Measurements from ENCODE around the gene SELENOM. TPM values are rescaled to one million over a fixed set of nuclear protein-coding genes. Genes with fewer than 3 reads are reported as not detected.

SELENOM gene
- total RNA-seq, 4 donors from 2014 or later, result 591 to 706 (median 650) TPM

DNA sequence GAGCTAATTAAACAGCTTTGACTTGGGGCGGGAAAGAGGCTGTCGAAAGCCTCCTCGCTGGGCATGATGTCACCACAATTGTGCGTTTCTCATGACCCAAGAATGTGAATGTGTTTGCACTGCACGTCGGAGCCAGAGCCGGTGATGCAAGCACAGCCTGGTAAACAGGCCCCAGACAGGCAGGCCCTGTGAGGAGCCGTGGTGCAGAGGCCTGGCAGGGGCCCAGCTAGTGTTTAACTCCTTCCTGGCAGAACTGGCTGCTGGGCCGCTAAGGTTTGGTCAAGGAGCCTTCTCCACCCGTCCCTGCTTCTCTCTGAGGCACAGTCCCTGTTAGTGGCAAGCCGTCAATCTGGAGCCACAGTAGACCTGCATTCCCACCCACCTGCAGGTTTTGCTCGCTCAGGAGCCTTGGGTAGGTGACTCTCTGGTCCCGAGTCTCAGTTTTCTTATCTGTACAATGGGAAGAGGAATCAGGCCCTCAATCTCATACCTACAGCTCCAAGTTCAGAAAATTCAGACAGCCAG is 51.7 kb downstream of the SELENOM start:
- Histone ChIP-seq H3K4me1 (peaks cover 0 to 17% (median 7%) of the 10 kb centered on the region in 4 donors), H3K27me3 (no peaks in the 10 kb centered on the region), H3K27ac (peak overlapping the region; percentile 75 to 95 (median 91)), H3K4me3 (no peak overlapping the region), H3K36me3 (no peaks in the 10 kb centered on the region), H3K9me3 (no peaks in the 10 kb centered on the region)
- WGBS, 2 donors, result 39 to 42% methylated on average over 11 to 13 of the region's 13 CpGs
- DNase-seq (ENCODE audit: low spot score in 2 of 2), result peak; percentile 76 to 77
- TF ChIP-seq POLR2A (IDR thresholded peaks at IDR 0.05) (peak in 1 of 2 donors; percentile 39), CTCF (IDR thresholded peaks at IDR 0.05) (peak in 1 of 5 experiments; percentile 16), EP300 (IDR thresholded peaks at IDR 0.05) (peak; percentile 87 to 96)

DNA sequence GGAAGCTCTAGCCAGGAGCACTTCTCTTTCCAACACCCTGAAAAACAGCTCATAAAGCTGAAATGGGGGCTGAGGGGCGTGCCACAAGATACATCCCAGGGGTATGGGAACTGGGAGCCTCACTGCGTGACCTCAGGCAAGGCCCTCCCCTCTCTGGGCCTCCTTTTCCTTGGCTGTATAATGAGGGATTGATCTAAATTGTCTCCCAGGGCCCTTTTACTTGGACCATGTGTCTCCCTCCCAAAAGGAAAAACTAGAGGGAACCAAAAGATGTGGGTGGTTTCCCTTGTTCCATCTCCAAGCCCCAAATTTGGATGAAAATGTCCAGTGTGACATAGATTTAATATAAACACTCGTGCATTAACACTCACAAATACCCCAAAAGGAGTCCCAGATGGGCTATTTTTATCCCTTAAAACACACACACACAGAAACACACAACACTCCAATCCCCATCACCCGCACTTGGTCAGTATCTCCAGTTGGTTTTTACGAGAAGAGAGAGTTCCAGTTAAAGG is 52.2 kb downstream of the SELENOM start:
- peak overlapping the region; percentile 75 to 95 (median 91) for H3K27ac ChIP-seq
- no peak for DNase-seq (ENCODE audit: low spot score in 2 of 2)
- H3K4me1 ChIP-seq, result peaks cover 0 to 17% (median 7%) of the 10 kb centered on the region in 4 donors
- no peak for TF ChIP-seq CTCF (IDR thresholded peaks at IDR 0.05)
- no peak overlapping the region for H3K4me3 ChIP-seq
- no peaks in the 10 kb centered on the region for H3K27me3 ChIP-seq
- WGBS, 2 donors, result 30 to 42% methylated on average over 5 of the region's 5 CpGs
- no peaks in the 10 kb centered on the region for H3K9me3 ChIP-seq
- no peaks in the 10 kb centered on the region for H3K36me3 ChIP-seq

Other genes starting within 250 kb of the SELENOM start
- gene MORC2, start 138.8 kb downstream of the SELENOM start, total RNA-seq, result 10 to 100 TPM; 18.0 to 22.0 (median 21.0) TPM
- gene TUG1, start 138.3 kb downstream of the SELENOM start, total RNA-seq, result 10 to 100 TPM; 63.5 to 90.4 (median 77.0) TPM
- 100 to 1,000 TPM; 173 to 294 (median 253) TPM for gene SMTN, start 26.2 kb downstream of the SELENOM start, total RNA-seq
- gene INPP5J, start 15.4 kb upstream of the SELENOM start, total RNA-seq, result 1 to 10 TPM in 1 of 4 donors, under 1 TPM in 3; 0.20 to 1.0 (median 0.67) TPM
- not detected for gene PLA2G3, start 32.9 kb upstream of the SELENOM start, total RNA-seq
- gene RNF185, start 52.6 kb upstream of the SELENOM start, total RNA-seq, result 10 to 100 TPM; 34.5 to 44.4 (median 38.8) TPM
- gene LIMK2, start 104.7 kb upstream of the SELENOM start, total RNA-seq, result 10 to 100 TPM; 50.0 to 67.2 (median 56.9) TPM
- 100 to 1,000 TPM in 1 of 4 donors, 10 to 100 TPM in 3; 54.8 to 106 (median 80.5) TPM for gene PIK3IP1, start 184.9 kb upstream of the SELENOM start, total RNA-seq
- gene PATZ1, start 238.8 kb upstream of the SELENOM start, total RNA-seq, result 10 to 100 TPM; 27.1 to 33.5 (median 31.3) TPM